Activated naive CD4-positive, alpha-beta T cell treated with anti-CD3 and anti-CD28 coated beads, Interleukin-2, amount 10 ng/mL, durations not matched to agents 7 days and 5 days (primary cell): ENCODE results near the gene GTF2F1.

Experiments used
- CTCF ChIA-PET: fragments of 350-600 bp; sonication (Branson Sonifier 250); formaldehyde crosslinking; loops from one replicate; lab custom pipeline; 2021; ENCODE audit warnings: antibody characterized with exemption; lab: Charles Lee
- DNase-seq: peaks from one replicate; pipeline ENCODE4 v3.0.0-alpha.2; 2020
- H3K27ac Mint-ChIP-seq: one replicate; pipeline ENCODE4 v1.8.0; 2021; ENCODE audit warnings: mild to moderate bottlenecking, moderate library complexity, mixed read lengths
- H3K27me3 Mint-ChIP-seq: one replicate; pipeline ENCODE4 v1.8.0; 2021; ENCODE audit warnings: mild to moderate bottlenecking, mixed read lengths
- H3K36me3 Mint-ChIP-seq: one replicate; pipeline ENCODE4 v1.8.0; 2021; ENCODE audit warnings: mixed read lengths
- H3K4me1 Mint-ChIP-seq: one replicate; pipeline ENCODE4 v1.8.0; 2021; ENCODE audit warnings: mixed read lengths
- H3K4me3 Mint-ChIP-seq: one replicate; pipeline ENCODE4 v1.8.0; 2021; ENCODE audit warnings: mild to moderate bottlenecking, moderate library complexity, mixed read lengths
- H3K9me3 Mint-ChIP-seq: one replicate; pipeline ENCODE4 v1.8.0; 2021; ENCODE audit warnings: mixed read lengths

The GTF2F1 gene

GRCh38 chr19:6334490-6335285 is 58.3 kb downstream of the GTF2F1 start:
- Mint-ChIP-seq H3K27me3 (no peaks in the 10 kb centered on the region), H3K9me3 (no peaks in the 10 kb centered on the region), H3K4me3 (no peak overlapping the region), H3K27ac (no peak overlapping the region), H3K36me3 (no peaks in the 10 kb centered on the region), H3K4me1 (no peaks in the 10 kb centered on the region)
- DNase-seq, result no peak
- CTCF ChIA-PET, result no interaction called here

DNA sequence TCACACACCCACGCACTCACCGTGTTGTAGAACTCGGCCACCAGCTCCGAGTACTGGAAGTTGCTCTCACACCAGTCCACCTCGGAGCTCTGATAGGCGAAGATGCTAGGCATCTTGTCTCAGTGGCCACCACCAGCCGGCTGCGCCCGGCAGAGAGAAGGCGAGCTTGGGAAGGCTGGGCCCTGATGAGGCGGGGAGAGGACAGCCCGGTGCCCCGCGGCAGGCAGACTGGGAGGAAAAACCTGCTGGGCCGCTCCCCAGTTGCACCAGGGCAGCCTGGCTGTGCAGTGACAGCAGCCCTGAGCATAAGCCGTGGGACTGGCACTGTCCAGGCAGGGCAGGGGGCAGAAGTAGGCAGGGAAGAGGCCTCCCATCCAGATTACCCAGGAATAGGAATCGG is 59.5 kb downstream of the GTF2F1 start, which contains the start of gene ACER1:
Gene ACER1 (minus strand): TSS at position 174 of the 400 bp plus-strand sequence. CDS start 61 bp downstream, at position 113.
- Mint-ChIP-seq H3K4me1 (no peaks in the 10 kb centered on the region), H3K27ac (no peak within 1 kb of the TSS), H3K36me3 (no peaks in the 10 kb centered on the region), H3K4me3 (no peak within 1 kb of the TSS), H3K27me3 (no peaks in the 10 kb centered on the region), H3K9me3 (no peaks in the 10 kb centered on the region)
- no peak for DNase-seq
- CTCF ChIA-PET, result interaction anchor here (1.2 kb wide), 1 partner anchor 594 kb away, joined by 3 read pairs; no protein-coding TSS in a partner anchor
